Stimulated activated CD8-positive, alpha-beta memory T cell treated with anti-CD3 and anti-CD28 coated beads, Interleukin-12 subunit alpha, Interleukin-12 subunit beta, amount 100 ng/mL, for 1 hour (primary cell): ENCODE results near the gene TFG.

Source experiments
- DNase-seq: peaks from one replicate; pipeline ENCODE4 v3.0.0-alpha.2; 2020; ENCODE audit warnings: low read depth

Gene TFG

DNA sequence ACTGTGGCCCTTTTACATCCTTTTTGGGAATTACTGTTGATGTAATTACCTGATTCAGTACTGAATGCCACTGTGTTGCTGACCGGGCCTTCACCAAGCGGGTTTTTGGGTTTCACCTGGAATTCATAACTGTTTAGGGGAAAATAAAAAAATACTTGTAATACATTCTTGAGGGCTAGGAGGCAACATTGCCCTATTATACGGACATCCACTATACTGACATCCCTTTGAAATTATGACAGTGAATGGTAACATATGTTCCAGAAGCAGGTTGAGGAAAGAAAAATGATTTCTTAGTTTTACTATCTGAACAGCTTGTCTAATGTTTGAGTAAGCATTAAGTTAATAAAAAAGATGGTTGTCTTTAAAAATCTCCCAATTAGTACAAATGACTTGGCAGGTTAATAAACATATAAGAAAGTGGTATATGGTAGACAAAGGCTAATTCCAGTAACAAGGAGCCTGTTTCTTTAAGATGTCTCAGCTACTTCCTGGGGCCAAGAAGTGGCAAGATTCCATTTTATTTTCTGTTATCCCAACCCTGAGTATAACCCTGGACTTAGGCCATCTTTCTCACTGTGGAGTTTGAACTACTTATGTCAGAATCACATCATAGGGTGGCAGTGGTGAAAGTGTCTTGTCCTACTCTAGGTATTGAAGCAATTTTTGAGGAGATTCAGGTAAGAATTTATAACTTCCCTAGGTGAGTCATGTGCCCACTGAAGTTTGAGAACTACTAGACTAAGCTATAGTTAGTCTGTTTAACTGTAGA lies 45.5 kb downstream of the TFG start:
- DNase-seq: no peak

DNA sequence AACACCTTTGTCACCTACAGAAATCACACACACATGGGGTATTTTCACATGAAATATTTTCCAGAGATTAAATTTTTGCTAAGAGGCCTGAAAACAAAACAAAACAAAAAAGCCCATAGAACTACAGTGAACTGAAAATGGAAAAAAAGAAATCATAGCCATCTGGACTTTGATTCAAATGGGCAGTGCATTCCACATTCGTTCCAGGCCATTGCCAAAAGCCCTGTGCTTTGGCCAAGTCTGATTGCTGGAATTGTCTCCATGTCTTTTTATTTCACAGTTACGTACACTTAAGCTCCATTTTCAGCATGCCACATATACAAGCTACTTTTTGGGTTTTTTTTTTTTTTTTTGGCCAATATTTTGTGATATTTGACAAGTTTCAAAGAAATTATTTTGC lies 47.1 kb downstream of the TFG start:
- DNase-seq: no peak

DNA sequence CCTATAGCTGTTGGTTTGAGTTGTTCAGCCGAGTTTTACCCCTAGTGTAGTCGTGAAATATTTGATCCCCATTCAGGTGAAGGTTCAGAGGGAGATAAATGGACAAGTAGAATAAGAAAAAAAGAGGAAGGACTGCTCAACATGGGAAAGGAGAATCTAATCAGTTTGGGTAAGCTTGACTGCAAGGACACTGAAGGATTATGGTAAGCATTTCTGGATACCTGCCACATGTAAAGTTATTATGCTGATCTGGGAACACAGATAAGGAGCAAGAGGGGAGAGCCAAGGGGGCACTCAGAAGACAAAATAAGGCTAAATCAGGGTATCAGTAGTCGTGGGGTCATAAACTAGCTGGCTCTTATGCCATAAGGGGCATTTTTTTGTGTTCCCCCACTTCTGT lies 49.9 kb downstream of the TFG start:
- DNase-seq: no peak

DNA sequence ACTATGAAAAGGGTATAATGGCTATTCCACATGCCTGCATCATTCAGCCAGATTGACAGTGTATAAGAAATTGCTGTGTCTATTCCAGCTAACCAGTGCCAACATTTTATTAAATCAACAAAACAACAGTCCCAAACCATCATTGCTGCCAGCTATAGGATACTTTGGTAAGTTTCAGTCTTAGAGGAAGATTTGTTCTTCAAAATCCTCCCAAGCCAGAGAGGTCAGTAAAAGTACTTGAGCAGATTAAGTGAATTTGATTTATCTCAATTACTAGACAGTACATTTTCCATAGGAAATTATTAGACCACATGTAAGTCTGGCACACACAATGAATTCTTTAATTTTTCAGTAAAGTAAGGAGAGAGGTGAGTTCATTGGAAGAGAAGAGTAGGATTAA lies 50.7 kb downstream of the TFG start:
- DNase-seq: no peak

DNA sequence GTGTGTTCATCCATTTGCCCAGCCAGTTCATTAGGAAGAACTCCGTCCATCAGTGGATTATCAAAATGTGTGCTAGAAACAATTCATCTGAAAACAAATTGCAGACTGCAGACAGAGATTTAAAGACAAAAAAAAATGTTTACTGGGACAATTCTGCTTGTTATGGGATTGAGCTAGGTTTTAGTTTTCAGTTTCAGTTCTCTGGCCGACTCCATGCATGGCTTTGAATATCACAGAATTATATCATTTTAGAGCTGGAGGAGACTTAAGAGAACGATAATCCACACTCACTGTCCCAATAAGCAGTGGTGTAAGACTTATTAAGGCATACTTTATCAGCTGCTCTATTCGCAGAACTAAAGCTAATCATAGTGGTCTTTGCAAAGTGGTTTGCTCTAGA lies 51.1 kb downstream of the TFG start:
- no peak for DNase-seq

DNA sequence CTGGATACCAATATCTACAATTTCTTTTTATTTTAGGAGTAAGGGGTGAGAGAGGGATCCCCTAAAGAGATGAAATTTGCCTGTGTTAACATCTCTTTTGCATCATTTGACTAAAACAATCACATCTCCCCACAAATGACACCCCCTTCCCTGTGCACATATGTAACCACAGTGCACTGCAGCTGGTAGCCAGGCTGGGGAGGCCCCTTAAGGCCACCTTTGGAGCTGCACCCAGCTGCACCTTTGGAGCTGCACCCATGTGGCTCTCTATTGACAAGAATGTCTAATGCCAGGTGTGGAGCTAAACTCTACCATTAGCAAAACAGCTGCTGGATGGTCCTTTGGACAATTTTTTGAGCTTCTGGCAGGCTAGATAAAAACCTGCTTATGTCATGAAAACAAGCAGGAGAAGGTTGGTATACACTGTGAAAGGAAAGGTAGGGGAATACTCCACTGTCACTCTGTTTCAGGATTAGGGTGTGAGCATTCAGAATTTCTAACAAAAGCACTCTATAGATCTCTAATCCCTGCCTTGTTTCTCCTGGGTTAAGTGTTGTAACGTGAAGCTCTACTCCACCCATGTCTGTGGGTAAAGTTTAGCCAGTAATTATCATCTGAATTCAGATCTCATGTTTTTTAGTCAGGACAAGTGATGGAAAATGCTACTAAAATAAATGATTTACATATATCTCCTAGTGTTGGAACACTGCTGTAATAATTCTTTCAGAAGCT lies 52.1 kb downstream of the TFG start:
- no peak for DNase-seq

DNA sequence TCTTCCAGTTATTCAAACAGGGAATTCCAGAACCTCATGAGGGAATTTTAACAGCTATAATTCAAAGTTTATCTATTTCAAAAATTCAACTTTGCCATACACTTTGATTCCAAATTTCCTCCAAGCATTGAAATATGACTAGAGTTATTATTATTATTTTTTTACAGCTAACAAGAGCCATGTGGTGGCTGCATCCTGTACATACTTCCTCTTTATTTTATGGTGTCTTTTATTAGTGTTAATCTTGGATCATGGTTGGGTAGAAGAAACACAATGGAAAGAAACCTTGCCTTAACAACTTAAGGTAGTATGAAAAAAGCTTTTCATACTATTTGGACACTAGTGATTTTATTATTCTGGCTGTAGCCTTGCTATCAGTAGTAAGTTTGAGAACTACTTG lies 52.7 kb downstream of the TFG start:
- no peak for DNase-seq

DNA sequence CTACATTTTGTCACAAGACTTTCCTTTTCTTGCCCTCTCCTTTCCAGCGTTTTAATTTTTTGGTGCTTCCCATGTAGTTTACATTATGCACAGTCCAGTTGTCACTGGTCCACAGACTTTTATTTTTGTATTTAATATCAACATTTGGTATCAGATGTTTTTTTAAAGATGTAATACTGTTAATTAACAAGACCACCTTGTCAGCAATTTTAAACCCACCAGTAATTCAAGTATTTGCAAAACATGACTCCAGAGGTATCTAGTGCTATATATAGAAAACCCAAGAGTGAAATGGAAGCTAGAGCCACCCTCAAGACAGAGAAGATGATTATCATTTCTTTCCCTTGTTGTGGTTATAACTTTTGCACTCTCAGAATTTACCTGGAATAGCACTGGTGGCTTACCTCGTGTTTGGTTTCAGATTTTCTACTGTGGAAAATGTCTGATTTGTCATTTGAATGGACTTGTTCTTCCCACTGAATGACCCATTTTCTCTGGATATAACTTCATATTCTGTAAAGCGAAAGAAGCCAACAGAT lies 56.2 kb downstream of the TFG start:
- DNase-seq: no peak

DNA sequence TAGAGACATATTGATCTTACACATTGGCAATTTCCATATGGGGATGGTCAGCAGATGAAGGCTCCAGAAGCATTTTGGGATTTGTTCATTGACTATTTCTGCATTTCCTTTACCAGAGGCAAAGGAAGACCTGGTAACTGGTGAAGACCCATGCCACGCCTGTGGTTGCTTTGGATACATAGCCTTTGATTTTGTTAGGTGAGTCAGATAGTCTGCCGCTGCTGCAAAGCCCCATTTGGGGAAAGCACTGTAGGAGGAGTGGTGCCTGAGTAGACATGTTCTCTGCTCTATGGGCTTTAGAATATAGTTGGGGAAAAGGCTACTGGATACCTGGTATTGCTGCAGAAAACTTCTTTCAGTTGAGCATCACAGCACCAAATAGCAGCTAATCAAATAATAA lies 56.8 kb downstream of the TFG start:
- DNase-seq: no peak

DNA sequence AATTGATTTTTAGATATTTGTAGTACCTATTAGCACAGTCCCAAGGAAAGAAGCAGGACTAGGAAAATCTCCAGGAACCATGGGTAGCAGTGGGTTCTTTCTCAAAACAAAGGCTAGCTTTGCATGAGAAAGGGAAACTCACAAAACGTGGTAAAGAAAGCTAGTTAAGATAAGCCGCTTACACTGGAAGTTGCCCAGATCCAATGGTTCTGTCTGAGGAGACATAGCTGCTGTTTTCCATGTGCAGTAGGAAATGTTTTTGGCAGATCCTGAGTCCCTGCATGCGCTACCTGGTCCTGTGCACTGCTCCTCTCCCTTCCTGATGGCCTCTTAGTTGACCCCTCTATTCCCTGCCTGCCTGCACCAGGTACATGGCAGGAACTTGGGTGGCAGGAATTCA lies 60.4 kb downstream of the TFG start:
- DNase-seq: no peak

DNA sequence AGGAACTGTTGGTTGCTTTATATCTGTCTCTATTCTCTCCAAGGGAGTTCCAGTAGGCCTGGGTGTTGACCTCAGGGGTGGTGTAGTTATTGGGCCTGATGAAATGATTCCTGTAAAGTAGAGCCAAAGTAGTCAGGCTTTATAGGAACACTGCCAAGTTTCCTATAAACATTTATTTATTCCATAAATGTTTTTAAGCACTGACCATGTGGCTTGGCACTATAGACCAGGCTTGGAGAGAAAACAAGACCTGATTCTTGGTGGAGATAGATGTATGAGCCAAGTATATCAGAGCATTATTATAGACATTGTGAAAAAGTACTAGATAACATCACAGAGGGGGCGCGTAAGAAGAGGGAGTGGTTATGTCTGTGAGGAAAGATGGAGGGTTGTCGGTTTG lies 65.9 kb downstream of the TFG start:
- no peak for DNase-seq

DNA sequence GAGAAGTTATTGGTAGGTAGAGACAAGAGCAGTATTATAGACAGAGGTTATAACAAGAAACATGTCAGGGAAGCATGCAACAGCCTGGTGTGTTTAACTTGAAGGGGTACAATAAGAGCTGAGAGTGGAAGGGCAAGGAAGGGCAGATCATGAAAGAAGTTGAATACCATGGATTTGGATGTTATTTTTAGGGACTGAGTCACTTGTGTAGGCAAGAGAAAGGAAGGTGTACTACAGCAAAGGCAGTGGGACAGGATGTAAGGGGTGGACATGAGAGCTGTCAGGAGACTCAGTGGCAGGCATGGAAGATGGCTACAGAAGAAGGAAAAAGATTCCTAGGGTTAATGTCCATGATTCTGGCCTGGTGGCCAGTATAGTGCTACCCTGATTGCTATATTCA lies 66.4 kb downstream of the TFG start:
- DNase-seq: no peak

DNA sequence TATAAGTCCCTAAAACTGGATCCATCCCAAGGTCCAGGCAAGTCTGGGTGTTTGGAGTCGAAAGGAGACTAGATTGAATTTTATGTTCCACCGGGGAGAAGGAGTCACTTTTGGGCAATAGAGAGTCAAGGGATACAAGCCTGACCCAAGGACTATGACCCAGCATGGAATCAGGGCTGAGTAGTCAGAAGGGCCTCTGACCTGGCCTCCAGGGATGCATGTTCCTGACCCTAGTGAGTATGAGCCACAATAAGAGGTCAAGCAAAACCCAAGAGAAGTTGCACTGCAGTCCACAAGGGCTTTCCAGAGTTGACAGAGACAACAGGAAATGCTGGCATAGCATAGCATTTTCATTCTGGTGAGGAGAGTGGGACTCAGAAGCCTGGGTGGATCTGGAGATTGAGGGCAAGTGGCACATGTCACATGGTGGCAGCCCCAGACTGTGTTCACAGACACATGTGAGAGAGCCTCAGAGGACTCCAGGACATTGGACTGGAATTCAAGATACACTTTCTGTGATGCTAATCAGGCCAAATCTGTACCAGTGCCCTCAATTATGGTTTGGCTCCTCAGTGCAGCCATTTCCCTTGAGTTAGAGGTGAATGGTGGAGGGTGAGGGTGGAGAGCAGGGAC lies 66.9 kb downstream of the TFG start:
- no peak for DNase-seq

DNA sequence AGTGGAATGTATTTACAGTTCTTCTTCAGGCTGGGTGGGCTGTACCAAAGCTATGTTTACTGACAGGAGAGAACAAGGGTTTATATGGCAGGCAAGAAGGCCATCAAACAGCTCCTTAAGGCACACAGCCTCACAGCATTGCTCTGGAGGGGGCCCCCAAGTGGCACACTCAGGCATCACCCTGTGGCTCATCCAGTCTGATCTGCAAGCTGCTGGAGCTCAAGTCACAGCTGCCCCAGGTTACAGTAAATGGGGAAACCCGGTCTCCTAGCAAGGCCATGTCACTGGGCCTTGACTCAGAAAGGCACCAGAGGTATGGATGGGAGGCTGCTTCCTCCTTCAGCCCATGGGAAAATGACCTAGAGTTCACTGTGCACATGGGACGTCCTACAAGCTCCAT lies 67.5 kb downstream of the TFG start:
- no peak for DNase-seq

DNA sequence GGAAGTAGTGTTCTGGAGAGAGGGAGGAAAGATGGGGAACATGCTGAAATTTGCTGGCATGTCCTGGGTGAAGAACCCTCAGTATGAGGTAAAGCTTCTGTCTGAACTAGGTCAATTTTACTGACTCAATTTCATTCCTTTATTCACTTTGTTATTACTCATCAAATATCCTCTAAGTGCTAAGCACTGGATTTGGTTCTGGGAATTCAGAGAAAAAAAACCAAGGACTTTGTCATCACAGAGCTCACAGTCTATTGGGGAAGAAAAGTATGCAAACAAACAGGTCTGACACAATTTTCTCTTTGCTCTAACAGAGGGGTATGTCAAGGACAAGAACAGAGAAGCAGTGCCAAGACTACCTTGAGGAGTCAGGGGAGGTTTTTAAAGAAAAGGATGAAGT lies 68.0 kb downstream of the TFG start:
- no peak for DNase-seq

DNA sequence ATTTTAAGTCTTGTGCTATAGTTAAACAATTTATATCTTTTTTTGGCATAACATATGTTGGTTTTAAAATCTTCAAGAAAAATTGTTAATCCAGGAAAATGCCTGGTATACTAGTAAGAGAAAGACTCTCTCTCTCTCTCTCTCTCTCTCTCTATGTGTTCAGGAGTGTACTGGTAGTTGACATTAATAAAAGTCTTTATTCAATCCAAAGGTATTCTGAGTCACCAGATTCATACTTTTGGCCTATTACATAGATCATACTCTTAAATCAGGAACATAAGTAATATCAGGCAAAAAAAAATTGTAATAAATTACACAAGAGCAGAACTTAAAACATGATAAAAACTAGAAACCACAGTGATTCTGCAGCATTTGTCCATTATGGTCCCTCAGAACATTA lies 70.2 kb downstream of the TFG start:
- DNase-seq: no peak

DNA sequence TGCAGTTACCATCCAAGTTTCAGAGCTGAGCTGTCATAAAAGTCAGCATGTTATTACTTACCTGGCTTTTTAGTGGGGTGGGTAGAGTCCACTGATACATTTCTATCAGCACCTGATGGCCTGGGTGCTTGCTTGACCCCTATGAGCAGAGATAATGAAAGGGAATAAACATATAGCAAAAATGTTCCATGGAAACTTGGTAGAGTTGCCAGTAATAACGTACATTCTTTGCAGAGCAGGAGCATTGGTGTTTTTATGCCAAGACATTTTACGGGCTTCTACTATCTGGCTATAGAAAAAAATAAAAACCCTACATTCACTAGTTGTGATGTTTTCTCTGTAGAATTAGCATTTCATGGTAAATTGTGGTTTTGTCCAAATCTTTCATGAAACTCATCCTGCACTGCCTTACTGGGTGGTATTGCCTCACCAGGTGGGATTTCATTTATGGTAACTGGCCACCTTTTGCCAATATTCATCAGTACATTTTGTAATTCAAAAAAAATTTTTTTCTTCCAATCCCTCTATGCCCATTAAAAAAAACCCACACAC lies 70.9 kb downstream of the TFG start:
- DNase-seq: no peak

DNA sequence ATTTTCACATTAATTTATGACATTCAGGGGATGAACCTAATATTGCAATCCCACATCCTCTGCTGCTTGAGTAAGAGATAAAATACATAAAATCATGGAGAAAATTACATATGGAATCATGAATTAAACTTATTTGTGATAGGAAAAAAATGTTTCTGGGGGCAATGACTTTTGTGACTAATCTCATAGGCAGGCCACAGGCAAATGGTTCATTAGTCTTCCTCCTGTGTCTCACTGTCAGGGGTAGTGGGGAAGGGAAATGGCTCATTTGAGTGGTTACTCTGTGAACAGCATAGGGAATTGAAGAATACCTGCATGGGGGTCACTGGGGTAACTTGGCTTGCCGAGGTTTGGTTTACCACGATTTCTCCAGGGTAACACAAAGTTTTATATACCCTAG lies 72.0 kb downstream of the TFG start:
- no peak for DNase-seq

DNA sequence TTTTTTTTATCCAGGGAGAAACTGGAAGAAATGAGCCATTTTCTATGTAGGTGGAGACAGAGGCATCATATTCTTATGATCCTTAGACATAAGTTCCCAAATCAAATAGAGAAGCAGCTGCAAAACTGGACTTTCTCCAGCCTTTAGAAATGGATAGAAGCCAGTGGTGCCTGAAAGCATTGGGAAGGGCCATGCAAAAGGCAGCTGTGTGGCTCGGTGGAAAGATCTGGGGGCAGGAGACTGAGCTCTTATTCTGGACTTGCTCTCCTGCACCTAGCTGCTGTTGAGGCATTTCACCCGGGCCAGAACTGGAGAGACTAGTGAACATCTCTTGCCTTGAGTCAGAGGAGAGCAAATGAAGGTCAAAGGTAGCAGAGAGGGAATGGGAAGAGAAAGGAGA lies 73.1 kb downstream of the TFG start:
- no peak for DNase-seq

DNA sequence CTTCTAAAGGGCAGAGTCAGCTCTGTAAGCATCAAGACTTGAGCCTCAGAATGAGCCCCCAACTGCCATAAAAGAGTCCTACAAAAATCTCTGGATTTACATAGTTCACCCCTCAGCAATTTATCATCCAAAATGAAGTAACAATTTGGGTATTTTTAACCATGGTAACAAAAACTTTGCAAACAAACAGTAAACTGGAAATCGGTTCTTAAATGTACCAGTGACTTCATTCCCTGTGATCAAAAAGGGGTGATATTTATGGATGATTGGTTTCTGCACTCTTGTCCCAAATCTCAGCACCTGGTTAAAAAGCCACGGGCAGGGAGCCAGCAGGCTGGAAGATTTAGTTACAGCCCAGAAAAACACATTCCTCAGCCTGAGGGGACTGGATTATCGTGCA lies 73.6 kb downstream of the TFG start:
- DNase-seq: no peak

DNA sequence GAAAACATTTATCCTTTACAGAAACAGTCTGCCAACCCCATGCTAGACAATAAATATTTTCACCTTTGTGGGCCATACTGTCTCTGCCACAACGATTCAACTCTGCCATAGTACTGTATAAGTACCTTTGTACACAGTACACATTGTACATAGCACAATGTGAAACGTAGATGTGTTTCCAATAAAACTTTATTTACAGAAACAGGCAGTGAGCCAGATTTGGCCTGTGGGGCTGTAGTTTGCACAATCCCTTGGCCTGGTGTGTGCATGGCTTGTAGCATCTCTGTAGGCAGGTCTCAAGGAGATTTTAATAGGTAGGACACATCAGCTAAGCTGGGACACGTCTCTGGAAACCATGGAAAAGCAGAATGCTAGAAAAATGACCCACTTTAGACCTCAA lies 74.3 kb downstream of the TFG start:
- no peak for DNase-seq

DNA sequence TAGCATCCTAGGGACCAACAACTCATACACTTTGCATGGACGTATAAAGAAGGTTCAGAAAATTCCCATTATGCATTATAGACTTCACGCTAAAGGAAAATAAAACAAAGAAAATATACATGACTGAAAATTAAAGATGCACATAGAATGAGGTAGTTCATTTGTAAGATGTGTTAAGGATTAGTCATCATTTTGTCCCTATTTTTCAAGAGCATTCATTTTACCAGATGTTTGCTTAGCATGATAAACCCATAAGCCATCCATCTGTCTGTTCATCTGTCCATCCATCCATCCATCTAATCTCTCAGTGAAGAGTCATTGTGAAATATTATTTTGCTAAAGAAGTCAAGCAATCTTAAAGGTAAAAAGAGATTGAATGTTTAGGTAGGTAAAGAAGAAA lies 80.3 kb downstream of the TFG start:
- no peak for DNase-seq

DNA sequence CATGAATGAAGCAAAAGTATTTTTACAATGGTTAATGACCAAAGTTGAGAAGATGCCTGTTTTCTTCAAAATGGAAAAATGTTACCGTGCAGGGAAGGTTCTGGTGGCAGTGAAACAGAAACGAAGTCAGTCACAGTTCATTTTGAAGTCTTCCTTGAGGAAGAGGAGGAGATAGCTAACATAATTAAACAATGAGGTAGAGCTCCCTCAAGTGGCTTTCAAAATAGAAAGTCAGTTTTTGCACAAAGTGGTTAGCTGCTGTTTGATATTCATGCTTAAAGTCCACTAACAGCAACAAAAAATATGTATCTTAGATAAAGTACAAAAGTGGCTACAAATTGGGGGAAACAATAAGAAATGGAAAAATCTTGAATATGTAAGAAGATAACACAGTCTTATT lies 87.3 kb downstream of the TFG start:
- no peak for DNase-seq
